Omental fat pad (tissue), 4 donors: ENCODE results near the gene USP32. TPM values are rescaled to one million over a fixed set of nuclear protein-coding genes. Genes with fewer than 3 reads are reported as not detected.

Experiments used
- ATAC-seq: fragments of 150-250 bp; one replicate; pipeline ENCODE4 v1.9.1; 2016; ENCODE audit warnings: mild to moderate bottlenecking, moderate library complexity; ENCODE audit not compliant: low FRiP score
- DNase-seq: peaks from one replicate; pipeline ENCODE4 v3.0.0-alpha.2; 2019; ENCODE audit warnings: low spot score
- total RNA-seq, 4 donors: library from RNA; depleted of rRNA; stranded (reverse); fragments of >200 nt; gene quantifications; one replicate each; pipeline ENCODE4 v1.1.0, GENCODE V29; 2016
- TF ChIP-seq, protein P1 (sequence below), 3 donors: fragments of 450-650 bp; IDR thresholded peaks; one replicate each; pipeline ENCODE4 v1.5.1; 2016 to 2017; ENCODE audit warnings: antibody characterized with exemption in 3 of 3, mild to moderate bottlenecking in 3 of 3, moderate library complexity in 2 of 3

The USP32 gene
- total RNA-seq, 4 donors from 2014 or later: 53.3 to 91.6 (median 69.7) TPM

GRCh38 chr17:60355663-60356594 lies 36.0 kb downstream of the USP32 start:
- no peak for DNase-seq
- ATAC-seq: no peak
- TF ChIP-seq, protein P1, sequence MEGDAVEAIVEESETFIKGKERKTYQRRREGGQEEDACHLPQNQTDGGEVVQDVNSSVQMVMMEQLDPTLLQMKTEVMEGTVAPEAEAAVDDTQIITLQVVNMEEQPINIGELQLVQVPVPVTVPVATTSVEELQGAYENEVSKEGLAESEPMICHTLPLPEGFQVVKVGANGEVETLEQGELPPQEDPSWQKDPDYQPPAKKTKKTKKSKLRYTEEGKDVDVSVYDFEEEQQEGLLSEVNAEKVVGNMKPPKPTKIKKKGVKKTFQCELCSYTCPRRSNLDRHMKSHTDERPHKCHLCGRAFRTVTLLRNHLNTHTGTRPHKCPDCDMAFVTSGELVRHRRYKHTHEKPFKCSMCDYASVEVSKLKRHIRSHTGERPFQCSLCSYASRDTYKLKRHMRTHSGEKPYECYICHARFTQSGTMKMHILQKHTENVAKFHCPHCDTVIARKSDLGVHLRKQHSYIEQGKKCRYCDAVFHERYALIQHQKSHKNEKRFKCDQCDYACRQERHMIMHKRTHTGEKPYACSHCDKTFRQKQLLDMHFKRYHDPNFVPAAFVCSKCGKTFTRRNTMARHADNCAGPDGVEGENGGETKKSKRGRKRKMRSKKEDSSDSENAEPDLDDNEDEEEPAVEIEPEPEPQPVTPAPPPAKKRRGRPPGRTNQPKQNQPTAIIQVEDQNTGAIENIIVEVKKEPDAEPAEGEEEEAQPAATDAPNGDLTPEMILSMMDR (IDR thresholded peaks at IDR 0.05): no peak

GRCh38 chr17:60354223-60354622 lies 37.7 kb downstream of the USP32 start:
- TF ChIP-seq, protein P1 (IDR thresholded peaks at IDR 0.05): no peak
- no peak for DNase-seq
- no peak for ATAC-seq

DNA sequence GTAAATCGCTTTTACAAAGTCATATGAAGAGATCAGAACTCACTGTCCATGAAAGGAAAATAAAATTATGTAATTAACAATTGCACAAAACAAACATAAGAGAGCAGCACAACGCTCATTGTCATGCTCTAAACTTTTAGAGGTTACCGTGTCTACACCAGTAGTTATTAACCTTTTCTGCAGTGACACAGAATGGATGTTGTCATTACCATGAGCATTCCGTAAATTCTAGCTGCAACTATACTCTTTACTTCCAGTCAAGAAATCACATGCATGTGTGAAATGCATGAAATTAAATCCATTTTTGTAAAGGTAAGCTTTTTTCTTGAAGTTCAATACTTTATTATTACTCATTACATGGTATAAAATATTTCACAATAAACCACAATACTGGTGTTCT lies 38.2 kb downstream of the USP32 start:
- TF ChIP-seq, protein P1 (IDR thresholded peaks at IDR 0.05): no peak
- no peak for DNase-seq
- ATAC-seq: no peak

- DNase-seq (no peak), ATAC-seq (no peak)
- TF ChIP-seq, protein P1 (IDR thresholded peaks at IDR 0.05): no peak
Observed at GRCh38 chr17:60352569-60352968, 39.4 kb downstream of the USP32 start.

GRCh38 chr17:60352071-60352470 lies 39.9 kb downstream of the USP32 start:
- TF ChIP-seq, protein P1 (IDR thresholded peaks at IDR 0.05): no peak
- DNase-seq (no peak), ATAC-seq (no peak)

- DNase-seq (no peak), ATAC-seq (no peak)
- TF ChIP-seq, protein P1 (IDR thresholded peaks at IDR 0.05): no peak
Observed at GRCh38 chr17:60351012-60351695, 40.8 kb downstream of the USP32 start.
